ENCODE measurements around the gene HOXB4.

The HOXB4 gene

GRCh38 chr17:48591255-48592056 is 13.3 kb upstream of the HOXB4 start:
- in situ Hi-C loops (cut with MboI; ENCODE audit: low sequenced_read_pairs), result loop anchor here (10.0 kb wide), 1 partner anchor 257 kb away; no protein-coding TSS in a partner anchor

- in situ Hi-C loops (cut with MboI; ENCODE audit: low sequenced_read_pairs), result loop anchor here (10.0 kb wide), 1 partner anchor 256 kb away; no protein-coding TSS in a partner anchor
These were observed 12.5 kb upstream of the HOXB4 start for GRCh38 chr17:48590607-48591161.

- in situ Hi-C loops (cut with MboI; ENCODE audit: low sequenced_read_pairs), result loop anchor here (10.0 kb wide), 1 partner anchor 255 kb away; no protein-coding TSS in a partner anchor
These were observed 11.9 kb upstream of the HOXB4 start, which contains the start of gene HOXB3 for GRCh38 chr17:48589831-48590606. HOXB3 (minus strand) TSS chr17:48590241; CDS start chr17:48552474, 37,767 bp downstream.

DNA sequence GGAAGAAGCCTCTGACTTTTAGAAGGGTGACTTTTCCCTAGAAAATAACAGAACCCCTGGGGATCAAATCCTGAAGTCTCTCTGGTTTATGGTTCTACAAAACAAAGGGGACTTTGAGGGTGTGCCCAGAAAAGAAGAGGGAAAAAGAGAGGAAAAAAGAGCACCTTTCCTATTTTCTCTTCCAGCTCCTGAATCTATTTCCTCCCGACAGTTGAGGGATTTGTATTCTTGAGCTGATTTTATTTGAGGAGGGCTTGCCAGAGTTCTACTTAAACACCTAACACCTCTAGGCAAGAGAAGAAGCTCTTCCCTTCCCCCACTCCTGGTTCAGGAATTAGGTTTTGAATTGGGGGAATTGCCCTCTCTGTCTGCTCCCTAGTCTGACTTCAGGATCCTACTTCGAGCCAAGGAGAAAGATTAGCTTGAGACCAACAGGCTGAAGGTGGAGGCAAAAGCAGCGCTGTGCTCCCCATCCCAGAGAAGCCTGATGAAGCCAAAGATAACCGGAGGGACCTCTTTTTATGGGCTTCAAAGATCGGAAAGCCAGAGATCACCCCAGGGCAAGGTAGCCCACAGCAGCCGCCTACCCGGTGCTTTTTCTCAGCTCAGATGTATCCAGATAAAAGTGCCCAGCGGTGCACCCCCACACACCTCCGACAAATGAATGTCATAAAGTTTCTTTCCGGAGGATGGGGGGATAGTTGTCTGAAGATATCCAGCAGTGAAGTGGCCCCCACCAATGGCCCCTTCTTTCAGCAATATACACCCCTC is 11.1 kb upstream of the HOXB4 start:
- in situ Hi-C loops (cut with MboI; ENCODE audit: low sequenced_read_pairs), result no loop called here

DNA sequence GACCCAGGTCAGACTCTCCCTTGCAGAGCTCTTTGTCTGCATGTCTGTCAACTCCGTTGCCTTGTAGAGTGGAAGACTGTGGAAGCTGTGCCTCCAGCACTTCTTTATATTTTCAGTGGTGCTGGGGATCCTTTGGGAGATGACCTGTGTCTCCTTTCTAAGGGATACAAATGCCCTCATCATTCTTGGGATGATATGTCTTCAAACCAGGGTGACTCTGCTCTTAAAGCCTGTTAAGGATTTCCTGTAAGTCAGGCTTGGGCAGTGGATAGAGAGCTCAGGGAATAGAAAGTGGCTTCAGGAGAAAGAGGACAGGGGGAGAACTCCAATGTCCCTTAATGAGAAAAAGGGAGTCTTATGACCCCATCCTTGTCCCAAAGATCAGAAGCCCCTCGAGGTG is 10.4 kb upstream of the HOXB4 start:
- in situ Hi-C loops (cut with MboI; ENCODE audit: low sequenced_read_pairs), result no loop called here

DNA sequence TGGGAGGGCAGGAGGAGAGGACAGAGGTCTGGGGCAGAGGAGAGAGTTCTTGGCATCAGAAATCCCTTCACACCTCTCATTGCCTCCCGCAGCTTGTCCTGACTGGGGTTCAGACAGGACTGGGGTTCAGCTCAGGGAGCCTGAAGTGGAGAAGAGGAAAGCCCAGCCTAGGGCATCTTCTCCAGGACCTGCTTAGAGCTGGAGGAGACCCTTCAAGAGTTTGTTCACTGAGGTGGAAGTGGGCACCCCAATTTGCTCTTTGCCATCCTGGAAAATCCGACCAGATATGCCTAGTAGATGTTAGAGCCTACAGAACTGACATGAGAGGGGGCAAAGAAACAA is 9.9 kb upstream of the HOXB4 start:
- in situ Hi-C loops (cut with MboI; ENCODE audit: low sequenced_read_pairs), result no loop called here

- in situ Hi-C loops (cut with MboI; ENCODE audit: low sequenced_read_pairs), result no loop called here
These were observed 9.3 kb upstream of the HOXB4 start for GRCh38 chr17:48587276-48588073.

DNA sequence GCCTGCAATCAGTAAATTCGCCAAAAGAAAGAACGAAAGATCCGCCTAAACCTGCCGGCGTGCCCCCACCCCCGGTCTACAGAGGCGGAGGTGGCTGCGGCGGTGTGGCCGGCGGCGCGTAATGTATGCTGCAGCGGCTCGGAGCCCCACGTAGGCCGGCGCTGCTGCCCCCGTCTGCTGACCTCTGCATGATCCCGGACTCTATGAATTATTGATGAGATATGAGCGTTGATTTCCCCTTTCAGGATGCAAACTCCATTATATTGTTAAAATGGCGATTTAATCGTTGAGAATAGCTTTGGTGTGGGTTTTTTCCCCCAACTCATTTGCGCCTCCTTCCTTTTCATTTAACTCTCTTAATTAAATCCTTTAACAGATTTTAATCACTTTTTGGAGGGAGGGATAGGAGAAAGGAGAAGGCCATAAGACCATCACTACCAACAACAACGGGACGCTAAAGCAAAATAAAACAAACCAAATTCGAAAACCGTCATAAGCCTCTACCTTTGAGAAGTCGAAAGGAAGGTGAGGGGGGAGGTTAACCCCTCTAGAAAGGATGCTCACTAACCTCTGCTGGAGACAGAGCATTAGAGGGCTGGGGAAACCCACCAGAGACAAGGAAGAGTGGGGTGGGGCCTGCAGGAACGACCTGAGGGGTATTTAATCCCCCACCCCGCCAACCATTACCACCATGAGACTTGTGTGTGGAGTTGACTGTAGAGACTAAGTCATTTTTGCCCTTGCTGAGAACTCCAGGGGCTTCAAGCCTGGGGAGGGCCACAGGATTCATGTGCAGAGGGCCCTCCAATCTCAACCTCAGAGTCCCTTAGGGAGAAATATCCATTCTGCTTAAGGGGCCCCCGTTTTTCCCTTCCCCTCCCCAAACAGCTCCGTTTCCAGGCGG is 8.5 kb upstream of the HOXB4 start:
- in situ Hi-C loops (cut with MboI; ENCODE audit: low sequenced_read_pairs), result no loop called here

DNA sequence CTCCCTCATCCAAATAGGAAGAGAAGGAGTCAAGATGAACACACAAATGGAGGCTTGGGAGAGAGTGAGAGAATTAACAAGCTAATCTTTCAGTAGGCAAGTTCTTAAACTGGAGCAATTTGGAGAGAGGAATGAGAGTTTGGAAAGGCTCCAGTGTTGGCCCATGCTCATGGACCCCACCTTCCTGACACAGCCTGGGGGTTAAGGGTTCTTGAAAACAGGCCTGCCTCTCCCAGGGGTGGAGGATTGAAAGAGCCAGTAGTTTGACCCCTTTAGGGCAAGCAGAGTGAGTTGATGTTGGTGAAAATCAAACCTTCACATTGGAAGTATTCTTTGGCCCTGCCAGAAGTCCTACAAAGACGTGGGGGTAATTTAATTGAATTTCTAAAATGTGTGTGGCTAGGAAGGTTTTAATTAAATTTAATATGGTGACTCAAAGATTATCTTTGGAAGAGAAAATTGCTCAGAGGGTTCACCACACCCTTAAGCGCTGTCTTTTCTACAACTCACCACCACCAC is 6.1 kb upstream of the HOXB4 start:
- in situ Hi-C loops (cut with MboI; ENCODE audit: low sequenced_read_pairs), result no loop called here

DNA sequence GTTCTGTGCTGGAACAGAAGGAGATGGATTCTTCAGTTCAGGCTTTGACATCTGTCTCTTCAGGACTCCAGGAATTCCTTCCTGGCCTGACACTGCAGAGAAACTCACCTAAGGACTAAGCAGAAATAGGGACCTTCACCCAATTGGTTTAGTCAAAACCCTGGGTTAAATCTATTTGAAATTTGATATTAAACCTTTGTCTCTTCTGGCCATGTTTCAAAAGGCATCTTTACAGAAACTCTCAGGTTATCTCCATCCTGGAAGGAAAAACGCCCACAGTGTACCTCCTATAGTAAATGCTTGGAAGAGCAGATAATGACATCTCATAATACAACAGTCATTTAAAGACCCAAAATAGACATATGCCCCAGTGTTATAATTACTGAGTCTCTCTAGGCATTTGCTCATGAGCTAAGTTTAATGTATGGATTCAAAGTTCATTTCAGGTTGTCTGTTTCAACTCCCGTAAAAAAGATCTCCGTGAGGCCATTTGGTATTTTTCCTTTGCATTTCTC is 5.6 kb upstream of the HOXB4 start:
- in situ Hi-C loops (cut with MboI; ENCODE audit: low sequenced_read_pairs), result no loop called here

DNA sequence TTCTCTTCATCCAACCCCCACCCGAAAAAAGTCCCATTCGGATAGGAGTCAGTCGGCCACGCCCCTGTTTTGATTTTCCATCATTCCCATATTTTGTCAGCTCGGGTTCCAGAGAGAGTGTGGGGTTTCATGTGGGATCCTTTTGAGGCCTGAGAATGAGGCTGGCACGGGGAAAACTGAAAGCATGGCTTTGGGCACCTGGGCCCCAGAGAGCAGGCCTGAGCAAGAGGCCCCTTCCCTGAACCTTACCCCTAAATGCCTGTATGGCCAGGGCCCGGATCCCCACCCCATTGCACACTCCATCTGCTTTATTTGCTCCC is 4.6 kb upstream of the HOXB4 start:
- in situ Hi-C loops (cut with MboI; ENCODE audit: low sequenced_read_pairs), result no loop called here

DNA sequence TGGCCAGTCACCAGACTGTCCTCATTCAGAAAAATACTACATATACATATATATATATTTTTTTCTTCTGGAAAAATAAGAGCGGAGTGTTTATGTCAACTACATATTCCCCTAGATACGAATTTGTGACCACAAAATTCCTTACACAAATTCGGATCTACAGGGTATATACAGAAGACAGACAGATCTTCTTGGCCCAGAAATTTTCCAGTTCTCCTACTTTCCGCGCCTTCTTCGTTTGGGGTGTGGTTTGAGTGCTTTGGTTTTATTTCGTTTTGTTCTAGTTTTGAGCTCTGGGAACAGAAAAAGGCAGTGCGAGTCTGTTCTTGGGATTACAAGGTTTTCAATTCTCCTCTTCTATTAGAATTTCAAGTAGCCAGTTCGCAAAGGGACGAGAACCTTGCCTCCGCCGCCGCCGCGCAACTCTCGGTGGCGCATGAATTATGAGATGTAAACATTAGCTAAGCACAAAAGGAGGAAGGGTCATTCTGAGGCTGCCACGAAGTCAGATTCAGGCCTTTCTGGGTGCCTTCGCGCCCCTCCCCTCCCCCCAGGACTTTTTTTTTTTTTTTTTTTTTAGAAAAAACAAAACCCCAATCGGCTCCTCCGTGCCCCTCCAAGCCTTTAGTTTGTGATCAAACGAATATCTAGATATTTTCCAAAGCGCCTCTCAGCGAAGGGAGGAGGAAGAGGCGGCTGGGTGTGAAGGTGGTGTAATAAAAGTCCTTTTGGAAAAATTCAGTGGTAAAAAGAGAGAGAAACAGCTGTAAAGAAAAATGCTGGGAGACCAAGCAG is 1.8 kb upstream of the HOXB4 start:
- in situ Hi-C loops (cut with MboI; ENCODE audit: low sequenced_read_pairs), result no loop called here

- in situ Hi-C loops (cut with MboI; ENCODE audit: low sequenced_read_pairs), result no loop called here
These were observed 1.3 kb upstream of the HOXB4 start for GRCh38 chr17:48579471-48579759.

DNA sequence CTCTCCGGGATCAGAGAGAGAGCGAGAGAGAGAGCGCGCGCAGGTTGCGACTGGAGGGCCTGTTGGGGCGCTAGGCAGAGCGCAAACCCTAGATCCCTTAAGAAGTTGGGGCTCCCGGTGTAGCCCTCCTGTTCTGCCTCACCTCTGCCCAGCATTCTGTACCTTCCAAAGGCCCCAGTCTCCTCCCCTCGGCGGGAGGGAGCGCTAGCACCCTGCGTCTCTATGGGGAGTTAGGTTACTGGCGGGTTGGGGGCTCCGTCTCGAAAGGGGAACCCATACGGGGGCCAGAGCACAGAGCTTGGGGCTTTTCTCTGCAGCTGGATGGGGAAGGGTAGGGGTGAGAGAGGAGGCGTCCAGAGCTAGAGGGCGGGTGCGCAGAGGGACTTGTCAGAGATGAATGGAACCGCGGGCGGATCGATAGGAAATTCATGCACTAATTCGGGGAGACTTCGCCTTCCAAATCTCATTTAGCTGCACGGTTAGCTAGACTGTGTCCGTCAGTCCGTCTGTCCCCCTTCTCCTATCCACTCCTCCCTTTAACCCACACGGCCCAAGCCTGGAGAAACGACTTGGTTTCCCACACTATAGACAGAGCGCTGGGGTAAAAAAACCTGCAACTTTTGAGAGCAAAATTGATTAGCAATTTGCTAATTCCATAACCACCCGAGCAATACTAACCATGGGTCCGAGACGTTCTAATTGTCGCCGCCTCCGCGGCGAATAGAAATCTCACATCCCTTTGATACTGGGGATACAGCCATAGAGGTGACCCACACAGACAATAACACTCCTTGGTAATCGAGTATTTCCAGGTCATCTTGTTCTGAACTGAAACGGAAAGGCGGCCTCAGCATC is 693 bp upstream of the HOXB4 start:
- in situ Hi-C loops (cut with MboI; ENCODE audit: low sequenced_read_pairs), result no loop called here

DNA sequence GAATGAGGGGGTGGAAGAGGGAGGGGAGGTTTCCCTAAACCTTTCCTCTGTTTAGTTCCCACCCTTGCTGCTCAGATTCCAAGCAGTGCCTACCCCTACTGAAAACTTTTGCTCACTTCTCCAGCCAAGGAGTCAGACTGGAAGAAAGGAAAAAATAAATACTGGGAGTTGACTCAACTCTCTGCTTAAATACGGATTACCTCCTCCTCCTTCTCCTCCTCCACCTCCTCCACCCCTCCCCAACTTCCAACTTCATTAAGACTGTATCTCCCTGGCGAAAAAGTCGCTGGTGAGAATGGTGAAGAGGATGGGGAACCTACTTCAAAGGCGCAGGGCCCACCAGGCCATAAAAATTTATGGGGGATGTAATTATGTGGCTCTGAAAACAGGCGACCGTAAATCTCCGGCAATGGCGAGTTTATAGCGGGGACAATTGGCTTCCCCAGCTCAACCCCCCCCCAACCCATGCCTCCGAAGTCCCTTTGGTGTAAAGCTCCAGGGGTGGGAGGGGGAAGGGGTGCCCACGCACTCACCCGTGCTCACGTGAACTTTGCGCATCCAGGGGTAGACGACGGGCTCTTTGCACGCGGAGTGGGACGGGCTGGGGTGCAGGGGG is 712 bp downstream of the HOXB4 start:
- in situ Hi-C loops (cut with MboI; ENCODE audit: low sequenced_read_pairs), result no loop called here

GRCh38 chr17:48576479-48577309 is 1.5 kb downstream of the HOXB4 start:
- in situ Hi-C loops (cut with MboI; ENCODE audit: low sequenced_read_pairs), result no loop called here

All from HL-60/S4 treated with phorbol 12-myristate 13-acetate at 8.2 ng/mL for 4 days and 3 days (cell line).